ENCODE measurements around the gene CD59.

GRCh38 chr11:33690290-33691065 lies 45.7 kb downstream of the CD59 start:
- TF ChIP-seq CTCF (IDR thresholded peaks at IDR 0.05) (no peak), POLR2A (IDR thresholded peaks at IDR 0.05) (peak in 2 of 3 donors; percentile 32 to 39)
